GM21529 (cell line): ENCODE results near the gene SLC4A8.

ENCODE experiments used
- ATAC-seq: cut with Tn5 transposase; IDR thresholded peaks from one replicate; pipeline ENCODE4 v1.9.1; 2021; ENCODE audit not compliant: unreplicated experiment

The SLC4A8 gene

DNA sequence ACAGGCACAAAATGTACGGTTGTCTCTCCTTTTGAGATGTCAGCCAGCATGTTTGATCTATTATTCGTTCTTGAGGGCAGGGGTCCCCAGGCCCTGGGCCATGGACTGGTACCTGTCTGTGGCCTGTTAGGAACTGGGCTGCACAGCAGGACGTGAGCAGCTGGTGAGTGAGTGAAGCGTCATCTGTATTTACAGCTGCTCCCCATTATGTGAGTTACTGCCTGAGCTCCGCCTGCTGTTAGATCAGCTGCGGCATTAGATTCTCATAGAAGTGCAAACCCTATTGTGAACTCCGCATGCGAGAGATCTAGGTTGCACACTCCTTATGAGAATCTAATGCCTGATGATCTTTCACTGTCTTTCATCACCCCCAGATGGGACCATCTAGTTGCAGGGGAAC is 125.0 kb downstream of the SLC4A8 start:
- no peak for ATAC-seq
